SK-N-SH (cell line): ENCODE data around the gene MYO9A.

Source experiments
- EZH2phosphoT487 ChIP-seq: fragments of 200-600 bp; sonication (generic); IDR thresholded peaks from 2 replicates; pipeline ENCODE4 v1.6.1; 2017; ENCODE audit warnings: low read depth, mixed run types, mild to moderate bottlenecking, antibody characterized with exemption, moderate library complexity, borderline replicate concordance
- MXI1 ChIP-seq: IDR thresholded peaks from 2 replicates; pipeline ENCODE4 v1.6.1; 2012; ENCODE audit warnings: mild to moderate bottlenecking, low read depth, low read length, improper control_type of control experiment
- POLR2AphosphoS5 ChIP-seq: IDR thresholded peaks from 2 replicates; pipeline ENCODE4 v1.6.1; 2012; ENCODE audit warnings: low read depth, low read length

DNA sequence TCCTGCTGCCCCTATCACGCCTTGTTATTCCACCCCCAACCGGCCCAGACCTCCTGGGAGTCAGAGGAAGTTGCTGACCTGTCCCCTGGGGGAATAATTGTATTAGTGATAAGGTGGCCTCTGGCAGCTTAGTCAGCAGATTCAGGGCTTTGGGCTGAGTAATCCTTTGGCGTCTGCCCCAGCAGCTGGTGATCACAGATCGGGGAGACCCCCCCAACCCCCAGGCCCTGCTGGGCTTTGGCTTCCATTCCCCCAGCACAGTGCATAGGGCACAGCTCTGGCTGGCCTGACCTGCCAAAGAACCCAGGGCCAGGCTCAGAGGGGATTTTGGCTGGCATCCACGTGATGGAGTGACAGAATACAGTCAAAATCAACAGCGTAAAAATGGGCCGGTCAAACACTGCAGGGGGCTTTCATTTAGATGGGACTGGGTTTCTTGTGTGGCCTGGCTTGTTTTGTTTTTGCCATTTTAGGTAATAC lies 311.5 kb downstream of the MYO9A start:
- TF ChIP-seq MXI1 = no peak
- TF ChIP-seq EZH2phosphoT487 = no peak
- no peak for TF ChIP-seq POLR2AphosphoS5
